Right renal cortex interstitium (tissue), 3 donors: ENCODE measurements around the gene R3HDM4. TPM values are rescaled to one million over a fixed set of nuclear protein-coding genes. Genes with fewer than 3 reads are reported as not detected.

ENCODE experiments used
- DNase-seq, 3 donors: peaks; one replicate each; pipeline ENCODE4 v3.0.0-alpha.2; 2013; ENCODE audit warnings: low read depth in 3 of 3, low spot score in 2 of 3
- polyA plus RNA-seq, 3 donors: library from polyadenylated mRNA; unstranded; fragments of 120-200 nt; gene quantifications; one replicate each; pipeline ENCODE4 v1.2.1, GENCODE V29; 2013; ENCODE audit not compliant: insufficient read length in 3 of 3

Gene R3HDM4
- polyA plus RNA-seq, 3 donors, result 32.0 to 37.7 (median 34.1) TPM

GRCh38 chr19:947707-948539 lies 34.9 kb upstream of the R3HDM4 start:
- no peak for DNase-seq

- DNase-seq, result no peak
Observed at GRCh38 chr19:947090-947706, 34.2 kb upstream of the R3HDM4 start.

GRCh38 chr19:945401-946252 lies 32.6 kb upstream of the R3HDM4 start:
- no peak for DNase-seq

- DNase-seq, result no peak
Observed at GRCh38 chr19:944663-945241, 31.7 kb upstream of the R3HDM4 start.

- DNase-seq, result no peak
Observed at GRCh38 chr19:944171-944567, 31.1 kb upstream of the R3HDM4 start.

GRCh38 chr19:943551-944170 lies 30.6 kb upstream of the R3HDM4 start:
- DNase-seq, result no peak

GRCh38 chr19:942133-942645 lies 29.2 kb upstream of the R3HDM4 start:
- DNase-seq, result no peak

GRCh38 chr19:941292-942132 lies 28.5 kb upstream of the R3HDM4 start:
- DNase-seq, result no peak

- no peak for DNase-seq
Observed at GRCh38 chr19:940591-941291, 27.7 kb upstream of the R3HDM4 start.

GRCh38 chr19:939922-940321 lies 26.9 kb upstream of the R3HDM4 start:
- DNase-seq, result no peak

- no peak for DNase-seq
Observed at GRCh38 chr19:939439-939838, 26.4 kb upstream of the R3HDM4 start.

- DNase-seq, result no peak
Observed at GRCh38 chr19:938233-938923, 25.4 kb upstream of the R3HDM4 start.

- DNase-seq, result no peak
Observed at GRCh38 chr19:937259-937694, 24.3 kb upstream of the R3HDM4 start.

- no peak for DNase-seq
Observed at GRCh38 chr19:936175-936546, 23.1 kb upstream of the R3HDM4 start.

GRCh38 chr19:934865-935479 lies 22.0 kb upstream of the R3HDM4 start:
- no peak for DNase-seq

- DNase-seq, result no peak
Observed at GRCh38 chr19:934197-934840, 21.3 kb upstream of the R3HDM4 start.

- DNase-seq, result no peak
Observed at GRCh38 chr19:933553-933882, 20.5 kb upstream of the R3HDM4 start.
